Measurements from ENCODE around the gene RCAN3.

DNA sequence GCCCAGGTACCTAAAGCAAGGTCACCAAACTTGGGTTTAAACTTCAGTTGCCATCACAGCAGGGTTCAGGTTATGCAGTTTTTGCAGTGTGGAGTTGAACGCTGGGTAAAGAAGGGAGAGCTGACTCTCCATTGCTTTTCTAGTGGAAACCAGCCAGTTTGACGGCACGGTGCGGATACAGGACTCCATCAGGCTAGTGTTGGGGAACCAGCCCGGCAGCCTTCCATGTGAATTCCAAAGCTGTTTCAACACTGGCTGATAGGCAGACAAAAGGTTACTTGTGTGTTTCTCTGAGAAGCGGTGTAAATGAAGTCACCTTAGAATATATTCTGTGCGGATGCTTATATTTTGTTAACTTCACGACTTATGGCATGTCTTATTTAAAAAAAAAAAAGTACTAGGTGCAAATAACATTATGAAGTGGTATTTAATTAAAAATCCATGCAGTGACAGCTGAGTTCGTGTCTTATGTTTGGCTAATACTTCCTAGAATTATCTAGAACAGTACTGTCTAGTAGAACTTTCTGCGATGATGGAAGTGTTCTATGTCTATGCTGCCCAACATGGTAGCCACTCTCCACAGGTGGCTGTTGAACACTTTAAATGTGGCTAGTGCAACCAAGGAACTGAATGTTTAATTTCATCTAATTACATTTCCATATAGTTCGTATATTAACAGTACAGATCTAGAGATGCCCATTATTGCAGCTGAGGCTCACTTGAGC lies 29.9 kb upstream of the RCAN3 start:
- no peak for TF ChIP-seq GATA3 (IDR thresholded peaks at IDR 0.05; ENCODE audit: low read depth, low read length)
- no peak for TF ChIP-seq GATA2 (IDR thresholded peaks at IDR 0.05; ENCODE audit: low read depth, low read length)
